ENCODE measurements around the gene FIBCD1.

The FIBCD1 gene

GRCh38 chr9:130895038-130895437, 44.0 kb downstream of the FIBCD1 start:
- DNase-seq (ENCODE audit: low read depth) = no peak

GRCh38 chr9:130894546-130894945, 44.5 kb downstream of the FIBCD1 start:
- DNase-seq (ENCODE audit: low read depth) = no peak

GRCh38 chr9:130893341-130894101, 45.5 kb downstream of the FIBCD1 start:
- no peak for DNase-seq (ENCODE audit: low read depth)

GRCh38 chr9:130892477-130893304, 46.4 kb downstream of the FIBCD1 start:
- DNase-seq (ENCODE audit: low read depth) = no peak

GRCh38 chr9:130891688-130892476, 47.2 kb downstream of the FIBCD1 start:
- no peak for DNase-seq (ENCODE audit: low read depth)

GRCh38 chr9:130890870-130891687, 48.0 kb downstream of the FIBCD1 start:
- DNase-seq (ENCODE audit: low read depth) = no peak

GRCh38 chr9:130890124-130890523, 48.9 kb downstream of the FIBCD1 start:
- no peak for DNase-seq (ENCODE audit: low read depth)

GRCh38 chr9:130888146-130888885, 50.7 kb downstream of the FIBCD1 start:
- no peak for DNase-seq (ENCODE audit: low read depth)

GRCh38 chr9:130887494-130888144, 51.4 kb downstream of the FIBCD1 start:
- DNase-seq (ENCODE audit: low read depth) = no peak

- DNase-seq (ENCODE audit: low read depth) = no peak
These were observed 52.1 kb downstream of the FIBCD1 start for GRCh38 chr9:130886981-130887380.

- no peak for DNase-seq (ENCODE audit: low read depth)
These were observed 53.3 kb downstream of the FIBCD1 start for GRCh38 chr9:130885484-130886375.

GRCh38 chr9:130884542-130885483, 54.2 kb downstream of the FIBCD1 start:
- no peak for DNase-seq (ENCODE audit: low read depth)

GRCh38 chr9:130884111-130884531, 54.9 kb downstream of the FIBCD1 start:
- no peak for DNase-seq (ENCODE audit: low read depth)

GRCh38 chr9:130883479-130883878, 55.6 kb downstream of the FIBCD1 start:
- DNase-seq (ENCODE audit: low read depth) = no peak

GRCh38 chr9:130882696-130883225, 56.3 kb downstream of the FIBCD1 start:
- DNase-seq (ENCODE audit: low read depth) = no peak

GRCh38 chr9:130881516-130881915, 57.5 kb downstream of the FIBCD1 start:
- no peak for DNase-seq (ENCODE audit: low read depth)

GRCh38 chr9:130880599-130881220, 58.3 kb downstream of the FIBCD1 start:
- no peak for DNase-seq (ENCODE audit: low read depth)
